Measurements from ENCODE around the gene PCDHGA1.
"Not testable (repeated sequence)": the region's sequence is repeated elsewhere in the genome, so short reads cannot be mapped to it uniquely, and the experiment has no call there.

The PCDHGA1 gene

DNA sequence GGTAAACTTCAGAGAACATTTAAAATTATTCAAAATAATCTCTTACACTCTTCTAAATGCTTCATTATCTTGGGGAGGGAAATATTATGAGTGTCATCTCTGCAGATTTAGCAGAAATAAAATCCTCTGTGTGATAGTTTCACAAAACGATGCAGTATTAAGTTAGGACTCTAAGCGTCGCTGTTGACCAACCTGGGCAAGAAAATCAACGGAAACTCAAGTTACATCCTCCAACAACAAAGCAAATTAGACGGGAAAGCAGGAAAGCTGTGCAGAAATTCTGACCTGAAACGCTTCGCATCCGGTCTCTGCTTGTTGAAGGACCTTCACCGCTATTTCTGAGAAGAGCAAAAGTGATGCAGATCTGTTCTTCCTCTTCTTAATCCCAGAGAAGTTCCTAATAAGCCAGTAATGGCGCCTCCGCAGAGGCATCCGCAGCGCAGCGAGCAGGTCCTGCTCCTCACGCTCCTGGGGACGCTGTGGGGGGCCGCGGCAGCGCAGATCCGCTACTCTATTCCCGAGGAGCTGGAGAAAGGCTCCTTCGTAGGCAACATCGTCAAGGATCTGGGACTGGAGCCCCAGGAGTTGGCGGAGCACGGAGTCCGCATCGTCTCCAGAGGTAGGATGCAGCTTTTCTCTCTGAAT is 43.5 kb downstream of the PCDHGA1 start, which contains the start of gene PCDHGA6:
Gene PCDHGA6, plus strand, starts transcription at position 219 of the 645 bp plus-strand sequence. Its CDS starts 193 bp downstream, at position 412.
- no peak for DNase-seq
- Histone ChIP-seq H3K27me3 (ENCODE audit: insufficient read depth, low read depth, severe bottlenecking) (no peaks in the 10 kb centered on the region), H3K36me3 (no peaks in the 10 kb centered on the region), H3K9me3 (ENCODE audit: severe bottlenecking) (peaks cover 30% of the 10 kb centered on the region), H3K27ac (no peak within 1 kb of the TSS), H3K4me3 (ENCODE audit: low read depth, low read length) (no peak within 1 kb of the TSS)
- no peak for TF ChIP-seq CTCF (IDR thresholded peaks at IDR 0.05; ENCODE audit: low read depth, low read length)

DNA sequence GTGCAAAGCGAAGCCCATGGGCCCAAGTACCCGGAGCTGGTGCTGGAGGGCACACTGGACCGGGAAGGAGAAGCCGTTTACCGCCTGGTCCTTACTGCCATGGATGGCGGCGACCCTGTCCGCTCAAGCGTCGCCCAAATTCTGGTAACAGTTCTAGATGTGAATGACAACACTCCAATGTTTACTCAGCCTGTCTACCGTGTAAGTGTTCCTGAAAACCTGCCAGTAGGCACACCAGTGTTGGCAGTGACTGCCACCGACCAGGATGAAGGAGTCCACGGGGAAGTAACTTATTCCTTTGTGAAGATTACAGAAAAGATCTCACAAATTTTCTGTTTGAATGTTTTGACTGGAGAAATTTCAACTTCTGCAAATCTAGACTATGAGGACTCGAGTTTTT is 44.3 kb downstream of the PCDHGA1 start:
- no peak for DNase-seq
- TF ChIP-seq CTCF (IDR thresholded peaks at IDR 0.05; ENCODE audit: low read depth, low read length), result no peak
- H3K27ac ChIP-seq, result no peak overlapping the region
- H3K9me3 ChIP-seq (ENCODE audit: severe bottlenecking), result peaks cover 30% of the 10 kb centered on the region
- H3K4me3 ChIP-seq (ENCODE audit: low read depth, low read length), result no peak overlapping the region
- H3K27me3 ChIP-seq (ENCODE audit: insufficient read depth, low read depth, severe bottlenecking), result no peaks in the 10 kb centered on the region
- H3K36me3 ChIP-seq, result no peaks in the 10 kb centered on the region

- not testable (repeated sequence) for H3K27me3 ChIP-seq (ENCODE audit: insufficient read depth, low read depth, severe bottlenecking); H3K27ac ChIP-seq; H3K4me3 ChIP-seq (ENCODE audit: low read depth, low read length); H3K36me3 ChIP-seq; DNase-seq
- H3K9me3 ChIP-seq (ENCODE audit: severe bottlenecking), result peaks cover 29% of the 10 kb centered on the region
Measured at GRCh38 chr5:141375444-141376155, 45.3 kb downstream of the PCDHGA1 start.

- Histone ChIP-seq H3K4me3 (ENCODE audit: low read depth, low read length) (no peak within 1 kb of the TSS), H3K36me3 (no peaks in the 10 kb centered on the region), H3K27ac (no peak within 1 kb of the TSS), H3K9me3 (ENCODE audit: severe bottlenecking) (peaks cover 13% of the 10 kb centered on the region), H3K27me3 (ENCODE audit: insufficient read depth, low read depth, severe bottlenecking) (no peaks in the 10 kb centered on the region)
- TF ChIP-seq CTCF (IDR thresholded peaks at IDR 0.05; ENCODE audit: low read depth, low read length), result no peak
- no peak for DNase-seq
Measured at GRCh38 chr5:141382469-141383294, 52.4 kb downstream of the PCDHGA1 start, which contains the start of gene PCDHGA7. Gene PCDHGA7 (plus strand): TSS chr5:141382742. CDS start chr5:141382900, 158 bp downstream.

- H3K4me3 ChIP-seq (ENCODE audit: low read depth, low read length), result no peak overlapping the region
- DNase-seq, result no peak
- no peak for TF ChIP-seq CTCF (IDR thresholded peaks at IDR 0.05; ENCODE audit: low read depth, low read length)
- H3K27ac ChIP-seq, result no peak overlapping the region
- peaks cover 13% of the 10 kb centered on the region for H3K9me3 ChIP-seq (ENCODE audit: severe bottlenecking)
- no peaks in the 10 kb centered on the region for H3K27me3 ChIP-seq (ENCODE audit: insufficient read depth, low read depth, severe bottlenecking)
- no peaks in the 10 kb centered on the region for H3K36me3 ChIP-seq
Measured at GRCh38 chr5:141383345-141383744, 53.0 kb downstream of the PCDHGA1 start.

Data from WERI-Rb-1 (cell line).